Activated CD8-positive, alpha-beta memory T cell treated with anti-CD3 and anti-CD28 coated beads, Interleukin-2, amount 50 U/mL, for 1 hour (primary cell): ENCODE measurements around the gene PPT1.
"Not testable (repeated sequence)": the region's sequence is repeated elsewhere in the genome, so short reads cannot be mapped to it uniquely, and the experiment has no call there.

ENCODE experiments used
- DNase-seq: peaks from one replicate; pipeline ENCODE4 v3.0.0-alpha.2; 2020; ENCODE audit errors: extremely low read depth

The PPT1 gene

DNA sequence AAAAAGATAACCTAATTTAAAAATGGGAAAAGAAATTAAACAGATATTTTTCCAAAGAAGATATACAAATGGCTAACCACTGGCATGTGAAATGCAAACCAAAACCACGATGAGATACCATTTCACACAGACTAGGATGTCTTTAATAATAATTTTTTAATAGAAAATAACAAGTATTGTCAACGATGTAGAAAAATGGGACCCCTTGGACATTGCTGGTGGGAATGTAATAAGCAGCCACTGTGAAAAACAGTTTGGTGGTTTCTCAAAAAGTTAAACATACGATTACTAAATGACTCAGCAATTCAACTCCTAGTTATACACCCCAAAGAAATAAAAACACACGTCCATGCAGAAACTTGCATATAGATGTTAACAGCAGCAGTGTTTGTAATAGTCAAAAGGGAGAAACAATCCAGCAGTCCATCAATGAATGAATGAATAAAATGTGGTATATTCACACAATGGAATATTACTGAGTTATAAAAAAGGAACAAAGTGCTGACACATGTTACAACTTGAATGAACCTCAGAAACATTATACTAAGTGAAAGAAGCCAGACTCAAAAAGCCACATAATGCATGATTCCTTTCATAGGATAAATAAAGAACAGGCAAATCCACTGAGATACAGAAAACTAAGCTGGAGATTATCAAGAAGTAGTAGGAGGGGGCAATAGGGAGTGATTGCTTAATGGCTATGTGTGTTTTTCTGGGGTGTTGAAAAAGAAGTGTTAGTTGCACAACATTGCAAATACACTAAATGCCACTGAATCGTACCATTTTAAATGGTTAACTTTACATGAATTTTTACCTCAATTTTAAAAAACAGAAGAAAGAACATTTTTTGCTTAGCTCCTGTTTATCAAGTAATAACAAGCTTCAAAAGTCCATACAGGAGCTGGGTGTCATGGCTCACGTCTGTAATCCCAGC lies 4.1 kb downstream of the PPT1 start:
- no peak for DNase-seq

DNA sequence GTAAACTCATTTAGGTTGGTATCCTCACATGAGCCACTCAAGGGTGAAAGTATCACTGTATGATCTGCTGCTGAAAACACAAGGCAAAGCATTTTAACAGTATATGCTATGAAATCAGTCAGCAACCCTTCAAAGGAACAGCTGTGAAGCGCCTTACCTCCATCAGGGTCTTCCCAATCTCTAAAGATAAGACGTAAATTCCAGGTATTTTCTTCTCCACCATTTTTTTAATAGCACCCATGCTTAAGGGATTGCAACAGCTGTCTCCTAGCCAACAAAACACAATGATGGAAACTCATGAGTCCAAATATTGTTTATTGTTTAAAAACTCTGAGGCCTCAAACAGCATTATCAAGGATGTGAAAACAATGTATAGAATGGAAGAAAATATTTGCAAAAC lies 4.8 kb downstream of the PPT1 start:
- no peak for DNase-seq

DNA sequence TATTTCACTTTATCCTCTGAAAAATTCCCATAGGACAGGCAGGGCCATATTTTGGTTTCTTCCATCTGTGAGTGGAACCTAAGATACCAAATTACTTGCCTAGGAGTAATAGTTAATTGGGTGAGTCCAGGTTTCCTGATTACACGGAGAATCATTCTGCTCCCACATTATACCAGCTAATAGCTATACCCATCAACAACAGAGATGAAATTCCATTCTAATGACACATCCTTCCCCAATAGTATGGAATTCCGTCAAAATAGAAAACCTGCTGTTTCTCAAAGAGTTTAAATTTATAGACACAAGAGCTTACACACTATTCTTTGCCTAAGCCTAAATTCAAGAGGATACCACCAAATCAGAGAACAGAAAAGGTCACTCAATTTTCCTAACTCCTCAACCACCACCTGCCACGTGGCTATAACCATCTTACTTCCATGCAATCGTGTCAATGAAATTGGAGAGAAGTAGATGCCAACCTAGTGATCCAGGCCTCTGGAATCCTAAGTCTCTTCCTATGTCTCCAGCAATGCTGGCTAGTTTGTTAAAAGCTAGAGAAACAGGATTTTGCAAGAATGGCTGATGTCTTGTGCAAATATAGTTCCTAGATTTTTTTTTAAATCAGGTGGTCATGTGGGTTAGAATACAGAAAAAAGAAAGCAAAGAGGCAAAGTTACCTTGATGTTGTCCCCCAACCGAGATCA lies 6.2 kb downstream of the PPT1 start:
- DNase-seq = no peak

DNA sequence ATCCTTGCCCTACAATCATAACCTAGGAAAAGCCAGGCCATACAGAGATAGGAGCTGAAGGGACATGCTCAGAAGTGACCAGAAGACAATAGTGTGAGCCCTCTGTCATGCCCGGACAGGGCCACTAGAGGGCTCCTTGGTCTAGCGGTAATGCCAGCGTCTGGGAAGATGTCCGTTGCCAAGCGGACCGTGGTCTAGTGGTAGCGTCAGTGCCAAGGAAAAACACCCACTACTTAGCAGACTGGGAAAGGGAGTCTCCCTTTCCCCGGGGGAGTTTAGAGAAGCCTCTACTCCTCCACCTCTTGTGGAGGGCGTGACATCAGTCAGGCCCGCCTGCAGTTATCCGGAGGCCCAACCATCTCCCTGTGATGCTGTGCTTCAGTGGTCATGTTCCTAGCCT lies 12.3 kb downstream of the PPT1 start:
- DNase-seq = not testable (repeated sequence)

DNA sequence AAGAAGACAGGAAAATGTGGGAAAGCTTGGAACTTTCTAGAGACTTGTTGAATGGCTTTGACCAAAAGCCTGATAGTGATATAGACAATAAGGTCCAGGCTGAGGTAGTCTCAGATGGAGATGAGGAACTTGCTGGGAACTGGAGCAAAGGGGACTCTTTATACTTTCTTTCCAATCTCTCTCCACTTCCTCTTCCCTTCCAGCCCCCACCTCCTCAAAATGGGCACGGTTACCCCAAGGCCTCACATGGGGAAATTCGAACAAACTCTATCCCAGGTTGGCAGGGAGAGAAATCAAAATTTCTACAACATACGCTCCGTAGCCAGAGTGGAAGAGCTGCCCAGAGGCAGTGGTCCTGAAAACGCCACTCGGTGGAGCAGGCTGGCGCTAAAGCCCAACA lies 15.2 kb downstream of the PPT1 start:
- no peak for DNase-seq

DNA sequence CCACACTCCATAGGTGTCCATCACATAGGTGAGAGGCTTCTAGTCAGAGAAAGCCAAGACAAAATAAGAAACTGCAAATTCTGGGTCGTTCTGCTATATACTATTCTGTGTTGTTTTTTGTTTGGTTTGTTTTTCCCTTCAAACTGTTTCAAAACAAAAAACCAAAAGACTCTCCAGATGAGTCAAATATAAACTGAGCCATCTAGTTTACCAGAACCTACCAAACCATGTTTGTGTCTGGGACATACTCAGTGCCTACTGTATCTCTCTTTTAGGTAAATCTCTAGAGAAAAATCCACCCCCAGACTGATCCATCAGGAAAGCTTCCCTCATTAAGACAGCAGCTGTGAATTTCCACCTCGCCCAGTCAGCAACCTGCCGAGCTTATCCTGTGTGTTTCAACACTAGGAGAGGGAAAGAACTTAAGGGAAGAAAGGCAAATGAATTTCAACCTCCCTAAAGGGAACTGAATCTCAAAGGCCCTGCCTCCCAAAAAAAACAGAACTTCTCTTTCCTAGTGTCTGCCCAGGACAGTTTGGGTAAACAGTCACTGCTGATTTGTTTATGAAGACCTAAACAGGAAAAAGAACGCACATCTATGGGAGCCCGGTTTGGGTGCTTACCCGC lies 17.2 kb downstream of the PPT1 start:
- DNase-seq = no peak

DNA sequence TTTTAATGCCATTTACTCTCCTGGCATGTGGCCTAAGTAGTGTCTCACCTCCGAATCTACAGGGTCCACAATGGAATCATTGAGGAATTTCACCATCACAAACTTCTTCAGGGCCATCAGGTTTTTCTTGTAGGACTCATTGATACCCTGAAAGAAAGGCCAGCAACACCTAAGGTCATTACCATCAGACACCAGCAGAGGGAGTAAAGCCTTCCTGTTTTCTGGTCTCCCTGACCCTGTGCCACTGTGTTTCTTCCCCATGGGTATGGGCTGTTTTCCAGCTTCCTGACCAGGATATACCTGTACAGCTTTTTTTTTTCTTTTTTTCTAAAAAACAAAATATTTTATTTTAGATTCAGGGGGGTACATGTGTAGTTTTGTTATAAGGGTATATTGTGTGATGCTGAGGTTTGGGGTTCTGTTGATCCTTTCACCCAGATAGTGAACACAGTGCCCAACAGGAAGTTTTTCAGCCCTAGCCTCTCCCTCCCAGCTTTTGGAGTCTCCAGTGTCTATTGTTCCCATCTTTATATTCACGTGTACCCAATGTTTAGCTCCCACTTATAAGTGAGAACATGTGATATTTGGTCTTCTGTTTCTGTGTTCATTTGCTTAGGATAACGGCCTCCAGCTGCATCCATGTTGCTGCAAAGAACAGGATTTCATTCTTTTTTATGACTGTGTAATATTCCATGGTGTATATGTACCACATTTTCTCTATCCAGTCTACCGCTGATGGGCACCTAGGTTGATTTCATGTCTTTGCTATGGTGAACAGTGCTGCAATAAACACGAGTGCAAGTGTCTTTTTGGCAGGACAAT lies 18.3 kb downstream of the PPT1 start:
- DNase-seq = no peak

DNA sequence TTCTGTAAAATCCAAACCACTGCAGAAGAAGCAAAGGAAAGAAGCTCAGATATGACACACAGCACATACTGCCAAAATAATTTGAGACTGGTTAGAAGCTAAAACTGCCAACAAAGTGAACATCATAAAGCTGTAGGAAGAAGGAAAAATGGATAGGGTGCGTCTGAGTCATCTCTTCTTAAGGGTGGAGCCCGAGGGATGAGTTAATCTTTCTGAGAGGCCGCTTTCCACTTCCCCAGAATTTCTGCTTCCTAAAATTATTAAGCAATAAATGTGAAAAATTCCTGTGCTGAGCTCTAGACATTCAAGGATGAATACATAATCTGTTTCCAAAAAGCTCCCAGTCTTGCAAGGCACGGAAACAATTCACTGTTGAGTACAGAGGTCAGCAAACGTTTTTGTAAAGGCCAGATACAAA lies 20.1 kb downstream of the PPT1 start:
- no peak for DNase-seq

DNA sequence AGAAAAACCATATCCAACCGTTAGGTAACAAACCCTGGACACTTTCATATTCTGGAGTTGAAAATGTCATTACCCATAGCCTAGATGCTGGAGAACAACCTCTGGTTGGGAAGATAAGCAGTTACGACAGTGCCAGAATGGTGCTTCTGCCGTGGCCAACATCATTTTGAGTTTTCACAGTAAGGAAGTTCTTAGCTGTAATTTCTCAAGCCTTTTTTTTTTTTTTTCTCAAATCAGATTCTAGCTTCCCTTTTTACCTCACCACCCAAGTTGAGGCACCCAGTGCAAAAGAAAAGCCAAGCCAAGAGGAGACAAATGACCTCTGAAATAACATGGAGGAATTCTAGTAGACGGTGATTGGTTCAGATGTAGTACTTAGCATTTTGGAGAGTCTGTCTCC lies 21.8 kb downstream of the PPT1 start:
- DNase-seq = no peak

DNA sequence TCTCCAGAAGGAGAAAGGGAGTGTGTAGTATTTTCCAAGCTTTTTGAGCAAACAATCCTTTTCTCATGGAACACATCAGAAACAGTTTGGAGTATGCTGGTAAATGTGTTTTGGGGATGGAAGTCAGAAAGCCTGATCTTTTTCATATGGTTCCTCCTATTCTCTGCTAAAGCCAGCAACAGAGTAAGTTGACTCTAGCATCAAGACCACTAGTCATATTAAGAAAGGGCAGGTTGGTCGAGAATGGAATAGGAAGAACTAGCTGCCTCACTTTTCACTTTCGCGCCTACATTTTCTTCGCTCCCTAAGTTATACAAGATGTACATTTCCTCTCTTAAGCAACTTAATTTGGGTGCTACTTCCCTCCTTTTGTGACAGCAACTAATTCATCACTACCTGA lies 24.0 kb downstream of the PPT1 start:
- DNase-seq = no peak

DNA sequence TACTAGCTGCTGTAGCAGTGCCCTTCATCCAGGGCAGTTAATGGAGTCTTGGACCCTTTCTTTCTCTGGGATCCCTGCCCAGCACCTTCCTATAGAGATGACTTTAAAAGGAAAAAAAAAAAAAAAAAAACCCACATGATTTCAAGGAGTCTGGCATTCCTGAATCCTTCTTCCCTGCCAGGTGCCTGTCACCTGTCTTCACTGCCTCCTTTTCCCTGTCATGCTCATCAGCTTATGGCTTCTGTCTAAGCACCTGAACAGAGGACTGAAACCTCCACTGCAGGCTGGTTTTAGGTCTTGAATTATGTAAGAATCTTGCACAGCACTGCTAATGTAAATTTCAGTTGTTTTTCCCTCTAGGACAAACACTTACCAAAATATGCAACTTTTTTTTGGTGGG lies 24.9 kb downstream of the PPT1 start:
- DNase-seq = no peak

DNA sequence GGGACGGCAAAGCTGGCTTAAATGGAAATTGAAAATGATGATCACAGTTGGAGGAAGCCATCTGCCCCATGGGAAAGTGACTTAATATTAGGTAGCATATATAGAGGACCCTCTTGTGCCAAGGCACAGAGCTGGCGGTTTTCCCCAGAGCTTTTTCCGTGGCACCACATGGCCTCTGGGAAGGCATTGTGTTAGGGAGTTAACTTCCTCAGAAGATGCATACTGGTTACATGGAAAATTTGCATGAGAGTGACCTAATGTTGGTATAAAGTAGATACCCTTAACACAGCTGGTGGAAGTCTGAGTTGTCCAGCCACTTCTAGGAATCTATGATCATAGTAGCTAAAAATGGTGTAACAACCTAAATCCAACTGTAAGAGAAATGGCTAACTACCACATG lies 29.2 kb downstream of the PPT1 start:
- DNase-seq = no peak

DNA sequence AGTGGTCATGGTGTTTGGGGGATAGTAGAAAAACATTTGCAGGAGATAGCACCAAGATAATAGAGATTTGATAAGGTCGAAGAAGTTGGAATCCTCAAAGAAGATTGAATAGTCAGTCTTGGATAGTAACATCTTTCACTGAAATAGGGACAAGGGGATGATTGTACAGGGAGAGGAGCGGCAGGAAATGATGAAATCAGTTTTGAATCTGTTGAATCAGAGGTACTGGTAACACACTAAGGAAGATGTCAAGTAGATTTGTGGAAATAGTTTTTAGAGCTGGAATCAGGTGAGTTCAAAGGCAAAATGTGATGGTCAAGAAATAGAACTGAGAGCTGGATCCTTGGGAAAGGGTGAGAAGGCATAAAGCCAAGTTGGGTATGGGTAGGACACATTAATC lies 30.0 kb downstream of the PPT1 start:
- DNase-seq = no peak

DNA sequence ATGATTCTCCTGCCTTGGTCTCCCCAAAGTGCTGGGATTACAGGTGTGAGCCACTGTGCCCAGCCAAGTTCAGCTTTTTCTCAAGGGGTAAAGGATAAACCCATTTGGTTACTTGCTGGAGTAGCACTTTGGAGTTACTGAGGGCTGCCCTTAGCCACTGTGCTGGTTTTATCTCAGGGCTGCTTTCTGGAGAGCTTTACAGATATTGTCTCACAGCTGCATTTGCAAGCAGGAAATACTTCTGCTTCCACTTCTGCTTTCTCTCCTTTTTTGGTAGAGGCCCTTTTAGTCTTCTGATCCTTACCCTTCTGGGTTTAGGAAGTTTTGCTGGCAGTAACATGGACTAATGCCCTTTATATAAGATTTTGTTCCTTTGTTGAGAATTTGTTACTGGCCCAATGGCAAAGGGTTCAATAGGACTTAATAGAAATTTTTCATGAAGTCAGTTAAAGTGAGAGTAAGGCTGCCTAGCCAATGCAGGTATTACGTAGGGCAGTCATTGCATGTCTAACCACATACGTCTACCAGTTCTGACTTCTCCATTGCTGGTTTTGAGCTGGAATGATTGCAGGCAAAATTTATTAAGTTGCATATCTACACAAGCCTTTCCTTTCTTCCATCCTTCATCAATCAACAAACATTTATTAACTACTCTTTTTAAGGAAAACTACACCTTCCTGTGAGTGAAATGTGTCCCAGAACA lies 32.1 kb downstream of the PPT1 start:
- no peak for DNase-seq

DNA sequence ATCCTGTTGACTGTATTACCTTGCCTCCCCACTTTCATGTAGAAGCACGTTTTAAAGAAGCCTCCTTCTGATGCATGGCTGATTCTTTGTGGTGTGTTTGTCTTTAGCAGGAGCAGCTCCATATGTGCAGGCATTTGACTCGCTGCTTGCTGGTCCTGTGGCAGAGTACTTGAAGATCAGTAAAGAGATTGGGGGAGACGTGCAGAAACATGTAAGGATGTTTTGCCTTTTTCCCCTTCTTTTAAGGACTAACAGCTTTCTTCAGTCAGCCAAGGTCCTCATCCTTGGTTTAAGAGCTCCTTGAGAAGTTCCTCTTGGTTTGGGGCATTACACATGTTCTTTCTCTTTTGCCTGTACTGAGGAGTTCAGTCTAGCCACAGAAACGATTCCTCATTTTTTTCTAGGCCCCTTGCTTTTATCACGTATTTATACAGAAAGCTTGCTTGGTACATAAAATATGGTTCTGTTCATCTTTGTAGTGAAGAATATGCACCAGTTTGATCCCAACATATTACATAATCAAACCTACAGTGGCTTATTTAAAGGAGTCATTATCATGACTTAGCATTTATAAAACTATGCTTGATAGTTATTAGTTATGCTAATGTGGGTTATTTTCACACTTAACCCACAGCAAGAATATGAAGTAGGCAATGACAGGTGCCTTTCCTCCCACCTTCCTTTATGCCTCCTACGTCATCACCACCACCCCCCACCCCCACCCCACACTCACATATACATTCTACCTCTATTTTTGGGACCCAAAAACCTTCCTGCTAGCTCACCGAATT lies 36.9 kb downstream of the PPT1 start:
- no peak for DNase-seq

DNA sequence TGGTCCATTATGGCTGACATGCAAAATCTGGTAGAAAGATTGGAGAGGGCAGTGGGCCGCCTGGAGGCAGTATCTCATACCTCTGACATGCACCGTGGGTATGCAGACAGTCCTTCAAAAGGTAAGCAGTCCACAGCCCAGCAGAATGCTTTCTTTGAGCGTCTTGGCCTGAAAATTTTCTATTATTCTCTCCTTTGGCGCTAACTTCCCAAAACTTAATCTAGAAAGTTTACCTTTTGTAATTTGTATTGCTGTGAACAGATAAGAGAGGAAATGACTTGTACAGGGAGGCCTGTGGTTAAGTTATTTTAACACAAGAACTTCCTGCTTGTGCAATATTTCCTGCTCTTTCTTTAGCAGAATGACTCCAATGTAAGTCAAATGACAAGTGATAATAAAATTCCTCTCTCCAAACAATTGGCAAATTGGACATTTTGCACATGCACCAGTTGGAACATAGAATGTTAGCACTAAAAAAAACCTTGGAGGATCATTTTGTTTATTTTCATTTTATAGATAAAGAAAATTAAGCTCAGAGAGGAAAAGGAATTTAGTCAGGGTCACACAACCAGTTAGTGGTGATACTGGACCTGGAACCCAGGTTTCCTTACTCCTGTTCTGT lies 37.6 kb downstream of the PPT1 start:
- DNase-seq = no peak

DNA sequence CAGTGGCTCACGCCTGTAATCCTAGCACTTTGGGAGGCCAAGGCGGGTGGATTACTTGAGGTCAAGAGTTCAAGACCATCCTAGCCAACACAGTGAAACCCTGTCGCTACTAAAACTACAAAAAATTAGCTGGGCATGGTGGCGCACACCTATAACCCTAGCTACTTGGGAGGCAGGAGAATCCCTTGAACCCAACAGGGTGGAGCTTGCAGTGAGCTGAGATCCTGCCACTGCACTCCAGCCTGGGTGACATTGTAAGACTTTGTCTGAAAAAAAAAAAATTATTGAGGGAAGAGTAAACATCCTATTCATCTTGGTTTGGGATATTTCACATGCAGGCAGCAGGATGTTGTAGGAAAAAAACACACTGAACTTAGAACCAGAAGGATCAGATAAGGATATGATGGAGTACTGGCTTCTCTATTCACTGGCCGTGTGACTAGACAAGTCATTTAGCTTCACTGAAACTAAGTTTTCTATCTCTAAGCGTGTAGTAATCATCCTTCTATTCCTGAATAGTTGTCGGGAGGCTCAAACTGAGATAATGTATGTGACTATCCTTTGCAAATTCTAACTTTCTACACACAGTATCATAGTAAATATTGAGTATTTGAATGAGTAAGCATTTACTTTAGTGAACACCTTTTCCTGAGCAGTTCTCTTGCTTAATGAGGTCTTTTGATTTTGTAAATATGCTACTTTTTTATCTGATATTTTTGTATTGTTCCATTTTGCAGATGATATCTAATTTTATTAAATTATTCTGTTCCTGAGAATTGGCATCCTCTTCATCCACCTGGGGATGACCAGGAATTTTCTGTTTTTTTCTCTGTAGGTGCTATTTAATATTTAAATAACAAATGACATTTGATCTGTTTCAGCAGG lies 38.4 kb downstream of the PPT1 start:
- DNase-seq = no peak

DNA sequence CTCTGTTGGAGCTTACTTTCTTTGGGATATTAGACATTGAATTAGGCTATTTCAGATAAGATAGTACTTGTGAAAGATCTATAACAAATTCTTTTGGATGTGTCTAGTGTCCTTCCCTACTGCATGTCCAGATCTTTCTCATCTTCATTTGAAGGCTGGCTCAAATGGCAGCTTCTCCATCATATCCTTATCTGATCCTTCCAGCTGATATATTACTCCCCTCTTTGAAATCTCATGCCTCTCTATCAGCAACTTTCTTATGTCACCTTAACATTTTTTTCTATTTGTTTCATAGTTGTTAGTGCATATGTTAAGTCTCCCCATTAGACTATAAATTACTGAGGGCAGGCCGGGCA lies 39.0 kb downstream of the PPT1 start:
- DNase-seq = no peak
